ENCODE data around the gene MISP. TPM values are rescaled to one million over a fixed set of nuclear protein-coding genes. Genes with fewer than 3 reads are reported as not detected.

The MISP gene
- total RNA-seq, 1 donor from 2014 or later = not detected

DNA sequence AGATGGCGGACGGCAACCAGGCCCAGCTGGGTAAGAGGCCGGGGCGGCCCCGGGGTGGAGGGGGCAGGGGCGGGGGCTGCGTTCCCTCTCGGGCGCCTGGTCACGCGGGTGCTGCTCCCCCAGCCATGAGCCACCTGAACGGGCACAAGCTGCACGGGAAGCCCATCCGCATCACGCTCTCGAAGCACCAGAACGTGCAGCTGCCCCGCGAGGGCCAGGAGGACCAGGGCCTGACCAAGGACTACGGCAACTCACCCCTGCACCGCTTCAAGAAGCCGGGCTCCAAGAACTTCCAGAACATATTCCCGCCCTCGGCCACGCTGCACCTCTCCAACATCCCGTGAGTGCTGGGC lies 57.5 kb downstream of the MISP start:
- TF ChIP-seq, protein P1, sequence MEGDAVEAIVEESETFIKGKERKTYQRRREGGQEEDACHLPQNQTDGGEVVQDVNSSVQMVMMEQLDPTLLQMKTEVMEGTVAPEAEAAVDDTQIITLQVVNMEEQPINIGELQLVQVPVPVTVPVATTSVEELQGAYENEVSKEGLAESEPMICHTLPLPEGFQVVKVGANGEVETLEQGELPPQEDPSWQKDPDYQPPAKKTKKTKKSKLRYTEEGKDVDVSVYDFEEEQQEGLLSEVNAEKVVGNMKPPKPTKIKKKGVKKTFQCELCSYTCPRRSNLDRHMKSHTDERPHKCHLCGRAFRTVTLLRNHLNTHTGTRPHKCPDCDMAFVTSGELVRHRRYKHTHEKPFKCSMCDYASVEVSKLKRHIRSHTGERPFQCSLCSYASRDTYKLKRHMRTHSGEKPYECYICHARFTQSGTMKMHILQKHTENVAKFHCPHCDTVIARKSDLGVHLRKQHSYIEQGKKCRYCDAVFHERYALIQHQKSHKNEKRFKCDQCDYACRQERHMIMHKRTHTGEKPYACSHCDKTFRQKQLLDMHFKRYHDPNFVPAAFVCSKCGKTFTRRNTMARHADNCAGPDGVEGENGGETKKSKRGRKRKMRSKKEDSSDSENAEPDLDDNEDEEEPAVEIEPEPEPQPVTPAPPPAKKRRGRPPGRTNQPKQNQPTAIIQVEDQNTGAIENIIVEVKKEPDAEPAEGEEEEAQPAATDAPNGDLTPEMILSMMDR (conservative IDR thresholded peaks at IDR 0.05) = no peak
- no peaks in the 10 kb centered on the region for H3K9me3 Mint-ChIP-seq
- H3K4me3 Mint-ChIP-seq = no peak overlapping the region
- H3K36me3 Mint-ChIP-seq (ENCODE audit: low read depth) = peaks cover 28% of the 10 kb centered on the region
- peaks cover 12% of the 10 kb centered on the region for H3K27me3 Mint-ChIP-seq (ENCODE audit: low read depth)
- DNase-seq (ENCODE audit: low read depth, low spot score) = no peak
- no peak overlapping the region for H3K27ac Mint-ChIP-seq (ENCODE audit: unreplicated experiment)
- H3K4me1 Mint-ChIP-seq = peaks cover 7% of the 10 kb centered on the region

DNA sequence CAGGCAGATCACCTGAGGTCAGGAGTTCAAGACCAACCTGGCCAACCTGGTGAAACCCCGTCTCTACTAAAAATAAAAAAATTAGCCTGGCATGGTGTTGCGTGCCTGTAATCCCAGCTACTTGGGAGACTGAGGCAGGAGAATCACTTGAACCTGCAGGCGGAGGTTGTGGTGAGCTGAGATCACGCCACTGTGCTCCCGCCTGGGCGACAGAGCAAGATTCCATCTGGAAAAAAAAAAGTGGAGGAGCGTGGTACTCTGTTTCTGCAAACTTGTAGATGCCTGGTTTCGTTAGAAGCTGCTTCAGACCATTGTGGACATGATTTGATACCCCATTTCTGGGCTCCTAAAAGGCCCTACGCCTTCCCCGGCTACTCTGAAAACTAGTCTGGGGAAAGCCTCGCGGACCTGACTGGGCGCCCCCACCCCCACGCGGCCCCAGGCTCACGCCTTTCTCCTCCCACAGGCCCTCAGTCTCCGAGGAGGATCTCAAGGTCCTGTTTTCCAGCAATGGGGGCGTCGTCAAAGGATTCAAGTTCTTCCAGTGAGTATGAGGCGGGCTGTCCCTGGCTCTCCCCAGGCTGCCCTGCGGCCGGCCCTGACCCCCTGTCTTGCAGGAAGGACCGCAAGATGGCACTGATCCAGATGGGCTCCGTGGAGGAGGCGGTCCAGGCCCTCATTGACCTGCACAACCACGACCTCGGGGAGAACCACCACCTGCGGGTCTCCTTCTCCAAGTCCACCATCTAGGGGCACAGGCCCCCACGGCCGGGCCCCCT lies 59.4 kb downstream of the MISP start:
- no peak overlapping the region for H3K27ac Mint-ChIP-seq (ENCODE audit: unreplicated experiment)
- TF ChIP-seq, protein P1 (conservative IDR thresholded peaks at IDR 0.05) = no peak
- H3K4me3 Mint-ChIP-seq = peak overlapping the region; percentile 51
- H3K9me3 Mint-ChIP-seq = no peaks in the 10 kb centered on the region
- H3K27me3 Mint-ChIP-seq (ENCODE audit: low read depth) = peaks cover 18% of the 10 kb centered on the region
- peaks cover 7% of the 10 kb centered on the region for H3K4me1 Mint-ChIP-seq
- H3K36me3 Mint-ChIP-seq (ENCODE audit: low read depth) = peaks cover 32% of the 10 kb centered on the region
- no peak for DNase-seq (ENCODE audit: low read depth, low spot score)

DNA sequence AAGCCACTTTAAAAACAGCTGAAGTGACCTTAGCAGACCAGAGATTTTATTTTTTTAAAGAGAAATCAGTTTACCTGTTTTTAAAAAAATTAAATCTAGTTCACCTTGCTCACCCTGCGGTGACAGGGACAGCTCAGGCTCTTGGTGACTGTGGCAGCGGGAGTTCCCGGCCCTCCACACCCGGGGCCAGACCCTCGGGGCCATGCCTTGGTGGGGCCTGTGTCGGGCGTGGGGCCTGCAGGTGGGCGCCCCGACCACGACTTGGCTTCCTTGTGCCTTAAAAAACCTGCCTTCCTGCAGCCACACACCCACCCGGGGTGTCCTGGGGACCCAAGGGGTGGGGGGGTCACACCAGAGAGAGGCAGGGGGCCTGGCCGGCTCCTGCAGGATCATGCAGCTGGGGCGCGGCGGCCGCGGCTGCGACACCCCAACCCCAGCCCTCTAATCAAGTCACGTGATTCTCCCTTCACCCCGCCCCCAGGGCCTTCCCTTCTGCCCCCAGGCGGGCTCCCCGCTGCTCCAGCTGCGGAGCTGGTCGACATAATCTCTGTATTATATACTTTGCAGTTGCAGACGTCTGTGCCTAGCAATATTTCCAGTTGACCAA lies 60.1 kb downstream of the MISP start:
- peaks cover 7% of the 10 kb centered on the region for H3K4me1 Mint-ChIP-seq
- no peak overlapping the region for H3K27ac Mint-ChIP-seq (ENCODE audit: unreplicated experiment)
- peaks cover 3% of the 10 kb centered on the region for H3K9me3 Mint-ChIP-seq
- DNase-seq (ENCODE audit: low read depth, low spot score) = no peak
- H3K27me3 Mint-ChIP-seq (ENCODE audit: low read depth) = peaks cover 21% of the 10 kb centered on the region
- H3K4me3 Mint-ChIP-seq = peak overlapping the region; percentile 51
- H3K36me3 Mint-ChIP-seq (ENCODE audit: low read depth) = peaks cover 36% of the 10 kb centered on the region
- TF ChIP-seq, protein P1 (conservative IDR thresholded peaks at IDR 0.05) = no peak

DNA sequence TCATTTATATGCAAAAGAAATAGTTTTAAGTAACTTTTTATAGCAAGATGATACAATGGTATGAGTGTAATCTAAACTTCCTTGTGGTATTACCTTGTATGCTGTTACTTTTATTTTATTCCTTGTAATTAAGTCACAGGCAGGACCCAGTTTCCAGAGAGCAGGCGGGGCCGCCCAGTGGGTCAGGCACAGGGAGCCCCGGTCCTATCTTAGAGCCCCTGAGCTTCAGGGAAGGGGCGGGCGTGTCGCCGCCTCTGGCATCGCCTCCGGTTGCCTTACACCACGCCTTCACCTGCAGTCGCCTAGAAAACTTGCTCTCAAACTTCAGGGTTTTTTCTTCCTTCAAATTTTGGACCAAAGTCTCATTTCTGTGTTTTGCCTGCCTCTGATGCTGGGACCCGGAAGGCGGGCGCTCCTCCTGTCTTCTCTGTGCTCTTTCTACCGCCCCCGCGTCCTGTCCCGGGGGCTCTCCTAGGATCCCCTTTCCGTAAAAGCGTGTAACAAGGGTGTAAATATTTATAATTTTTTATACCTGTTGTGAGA lies 60.7 kb downstream of the MISP start:
- Mint-ChIP-seq H3K4me1 (peaks cover 7% of the 10 kb centered on the region), H3K4me3 (peak overlapping the region; percentile 38), H3K27me3 (ENCODE audit: low read depth) (peaks cover 21% of the 10 kb centered on the region), H3K27ac (ENCODE audit: unreplicated experiment) (no peak overlapping the region), H3K36me3 (ENCODE audit: low read depth) (peaks cover 40% of the 10 kb centered on the region), H3K9me3 (peaks cover 6% of the 10 kb centered on the region)
- no peak for DNase-seq (ENCODE audit: low read depth, low spot score)
- TF ChIP-seq, protein P1 (conservative IDR thresholded peaks at IDR 0.05) = no peak

DNA sequence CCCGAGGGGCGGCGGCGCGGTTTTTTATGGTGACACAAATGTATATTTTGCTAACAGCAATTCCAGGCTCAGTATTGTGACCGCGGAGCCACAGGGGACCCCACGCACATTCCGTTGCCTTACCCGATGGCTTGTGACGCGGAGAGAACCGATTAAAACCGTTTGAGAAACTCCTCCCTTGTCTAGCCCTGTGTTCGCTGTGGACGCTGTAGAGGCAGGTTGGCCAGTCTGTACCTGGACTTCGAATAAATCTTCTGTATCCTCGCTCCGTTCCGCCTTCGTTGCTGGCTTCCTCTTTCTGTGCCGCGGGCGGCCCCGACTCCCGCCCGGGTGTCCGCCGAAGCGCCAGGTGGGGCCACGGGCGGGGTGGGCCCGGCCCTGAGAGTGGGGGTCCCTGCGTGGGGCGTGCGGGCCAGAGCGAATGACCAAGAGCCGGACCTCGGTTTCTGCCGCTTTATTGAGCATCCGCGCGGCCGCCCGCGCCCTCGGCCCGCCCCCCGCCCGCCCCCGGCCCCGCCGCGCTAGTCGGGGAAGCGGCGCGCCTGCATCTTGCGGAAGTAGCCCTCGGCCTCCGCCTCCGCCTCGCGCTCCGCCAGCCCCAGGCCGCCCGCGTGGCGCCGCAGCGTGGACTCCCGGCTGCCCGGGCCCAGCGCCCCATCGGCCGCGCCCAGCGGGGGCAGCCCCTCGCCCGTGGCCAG lies 61.3 kb downstream of the MISP start:
- peaks cover 7% of the 10 kb centered on the region for H3K4me1 Mint-ChIP-seq
- no peak for DNase-seq (ENCODE audit: low read depth, low spot score)
- TF ChIP-seq, protein P1 (conservative IDR thresholded peaks at IDR 0.05) = no peak
- peaks cover 20% of the 10 kb centered on the region for H3K27me3 Mint-ChIP-seq (ENCODE audit: low read depth)
- H3K27ac Mint-ChIP-seq (ENCODE audit: unreplicated experiment) = no peak overlapping the region
- peaks cover 38% of the 10 kb centered on the region for H3K36me3 Mint-ChIP-seq (ENCODE audit: low read depth)
- H3K9me3 Mint-ChIP-seq = peaks cover 7% of the 10 kb centered on the region
- H3K4me3 Mint-ChIP-seq = peak overlapping the region; percentile 38
